ENCODE measurements around the gene BCL7C. TPM values are rescaled to one million over a fixed set of nuclear protein-coding genes. Genes with fewer than 3 reads are reported as not detected.

BCL7C gene
- total and polyA plus RNA-seq, 12 donors = 24.2 to 68.8 (median 27.5) TPM

DNA sequence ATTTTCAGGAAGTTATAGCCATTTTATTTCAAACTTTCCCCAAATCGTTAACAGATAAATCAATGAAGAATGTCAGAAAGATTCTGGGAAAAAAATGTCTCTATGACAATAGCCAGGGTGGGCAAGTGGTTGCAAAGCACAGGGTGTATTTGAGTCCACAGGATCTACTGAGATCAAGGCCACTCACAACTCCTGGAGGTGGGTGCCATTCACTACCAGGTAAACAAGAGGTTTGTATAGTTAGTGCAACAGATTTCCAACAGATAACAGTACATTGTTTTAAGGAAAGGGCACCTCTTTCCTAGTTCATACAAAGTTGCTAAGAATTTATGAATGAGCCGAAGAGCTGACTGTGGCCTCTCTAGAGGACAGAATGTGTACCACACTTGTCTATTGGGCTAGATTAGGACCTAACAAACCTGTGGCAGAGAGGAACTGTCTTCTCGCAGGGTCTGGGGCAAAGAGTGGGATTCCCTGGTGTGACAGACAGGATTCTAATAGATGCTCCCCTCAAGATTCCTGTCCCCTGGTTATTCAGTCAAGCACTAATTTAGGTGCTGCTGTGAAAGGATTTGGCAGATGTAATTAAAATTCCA is 54.9 kb downstream of the BCL7C start:
- intact Hi-C loops (cut with DNase I) = no loop called here
- 67 to 75% methylated on average over 3 of the region's 3 CpGs for WGBS, 2 donors
- no peaks in the 10 kb centered on the region for H3K9me3 ChIP-seq
- H3K4me3 ChIP-seq = no peak overlapping the region
- peaks cover 0 to 6% (median 0%) of the 10 kb centered on the region in 9 donors for H3K36me3 ChIP-seq
- ATAC-seq (no peak), DNase-seq (no peak)
- H3K4me1 ChIP-seq = peaks cover 0 to 5% (median 0%) of the 10 kb centered on the region in 9 donors
- TF ChIP-seq, protein P1, sequence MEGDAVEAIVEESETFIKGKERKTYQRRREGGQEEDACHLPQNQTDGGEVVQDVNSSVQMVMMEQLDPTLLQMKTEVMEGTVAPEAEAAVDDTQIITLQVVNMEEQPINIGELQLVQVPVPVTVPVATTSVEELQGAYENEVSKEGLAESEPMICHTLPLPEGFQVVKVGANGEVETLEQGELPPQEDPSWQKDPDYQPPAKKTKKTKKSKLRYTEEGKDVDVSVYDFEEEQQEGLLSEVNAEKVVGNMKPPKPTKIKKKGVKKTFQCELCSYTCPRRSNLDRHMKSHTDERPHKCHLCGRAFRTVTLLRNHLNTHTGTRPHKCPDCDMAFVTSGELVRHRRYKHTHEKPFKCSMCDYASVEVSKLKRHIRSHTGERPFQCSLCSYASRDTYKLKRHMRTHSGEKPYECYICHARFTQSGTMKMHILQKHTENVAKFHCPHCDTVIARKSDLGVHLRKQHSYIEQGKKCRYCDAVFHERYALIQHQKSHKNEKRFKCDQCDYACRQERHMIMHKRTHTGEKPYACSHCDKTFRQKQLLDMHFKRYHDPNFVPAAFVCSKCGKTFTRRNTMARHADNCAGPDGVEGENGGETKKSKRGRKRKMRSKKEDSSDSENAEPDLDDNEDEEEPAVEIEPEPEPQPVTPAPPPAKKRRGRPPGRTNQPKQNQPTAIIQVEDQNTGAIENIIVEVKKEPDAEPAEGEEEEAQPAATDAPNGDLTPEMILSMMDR (IDR thresholded peaks at IDR 0.05) = no peak
- no peaks in the 10 kb centered on the region for H3K27me3 ChIP-seq
- H3K27ac ChIP-seq = no peak overlapping the region

DNA sequence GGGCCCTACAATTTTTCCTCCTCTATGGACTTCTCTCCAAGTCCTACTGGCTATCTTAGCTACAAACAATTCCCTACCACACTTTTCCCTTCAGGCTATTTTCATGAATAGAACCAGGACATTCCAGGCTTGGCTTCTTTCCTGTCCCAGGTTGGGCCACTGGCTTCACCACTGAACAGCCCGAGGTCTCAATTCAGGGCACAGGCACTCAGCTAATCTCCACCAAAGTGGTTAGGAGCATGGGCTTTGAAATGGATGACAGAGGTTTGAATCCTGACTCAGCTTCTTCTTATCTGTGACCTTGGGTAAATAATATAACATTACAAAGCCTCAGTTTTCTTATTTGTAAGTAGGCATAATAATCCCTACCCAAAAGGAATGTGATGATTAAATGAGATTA is 56.0 kb downstream of the BCL7C start:
- Histone ChIP-seq H3K27me3 (no peaks in the 10 kb centered on the region), H3K27ac (no peak overlapping the region), H3K9me3 (no peaks in the 10 kb centered on the region), H3K4me3 (no peak overlapping the region), H3K4me1 (peaks cover 0 to 5% (median 0%) of the 10 kb centered on the region in 9 donors), H3K36me3 (peaks cover 0 to 12% (median 0%) of the 10 kb centered on the region in 9 donors)
- TF ChIP-seq, protein P1 (IDR thresholded peaks at IDR 0.05) = no peak
- intact Hi-C loops (cut with DNase I) = no loop called here
- DNase-seq (no peak), ATAC-seq (no peak)
- 52 to 66% methylated on average over 1 of the region's 1 CpG for WGBS, 2 donors

Small RNA genes within 50 kb of the gene (microRNA-seq; reads per million reads assigned to microRNA genes)
- gene MIR4519 (0 to 1.0 reads per million in 2 donors), gene MIR762 (0 reads per million in 2 donors)

Other genes starting within 250 kb of the BCL7C start
- 10 to 100 TPM in 9 of 10 donors, 1 to 10 TPM in 1; 9.9 to 23.9 (median 16.7) TPM for gene PRR14, start 243.1 kb downstream of the BCL7C start, total RNA-seq
- 10 to 100 TPM; 26.8 to 58.1 TPM for gene PRR14, start 243.1 kb downstream of the BCL7C start, polyA plus RNA-seq
- 10 to 100 TPM; 24.6 to 38.5 (median 27.5) TPM for gene FBRS, start 235.6 kb downstream of the BCL7C start, total RNA-seq
- gene FBRS, start 235.6 kb downstream of the BCL7C start, polyA plus RNA-seq = 10 to 100 TPM; 30.5 to 40.2 TPM
- gene SRCAP, start 194.9 kb downstream of the BCL7C start, total RNA-seq = 10 to 100 TPM; 40.1 to 60.6 (median 46.7) TPM
- gene SRCAP, start 194.9 kb downstream of the BCL7C start, polyA plus RNA-seq = 10 to 100 TPM in 1 of 2 donors, 1 to 10 TPM in 1; 2.6 to 26.3 TPM
- 10 to 100 TPM; 12.1 to 21.3 (median 15.0) TPM for gene PHKG2, start 145.7 kb downstream of the BCL7C start, total RNA-seq
- gene PHKG2, start 145.7 kb downstream of the BCL7C start, polyA plus RNA-seq = 10 to 100 TPM; 29.1 to 40.7 TPM
- gene CFAP119, start 132.0 kb downstream of the BCL7C start, total RNA-seq = 1 to 10 TPM in 5 of 10 donors, under 1 TPM in 5; 0.44 to 2.2 (median 0.90) TPM
- gene CFAP119, start 132.0 kb downstream of the BCL7C start, polyA plus RNA-seq = 1 to 10 TPM; 1.9 to 2.3 TPM
- 10 to 100 TPM; 33.0 to 69.9 (median 42.6) TPM for gene RNF40, start 131.8 kb downstream of the BCL7C start, total RNA-seq
- 10 to 100 TPM; 40.2 to 50.2 TPM for gene RNF40, start 131.8 kb downstream of the BCL7C start, polyA plus RNA-seq
- 10 to 100 TPM; 20.3 to 35.5 (median 27.6) TPM for gene ZNF629, start 106.9 kb downstream of the BCL7C start, total RNA-seq
- 10 to 100 TPM in 1 of 2 donors, 1 to 10 TPM in 1; 7.3 to 15.4 TPM for gene ZNF629, start 106.9 kb downstream of the BCL7C start, polyA plus RNA-seq
- gene CTF1, start 2.5 kb upstream of the BCL7C start, total RNA-seq = 10 to 100 TPM in 9 of 10 donors, 1 to 10 TPM in 1; 8.6 to 28.2 (median 19.9) TPM
- 10 to 100 TPM in 1 of 2 donors, 1 to 10 TPM in 1; 6.5 to 10.4 TPM for gene CTF1, start 2.5 kb upstream of the BCL7C start, polyA plus RNA-seq
- gene FBXL19, start 29.5 kb upstream of the BCL7C start, total RNA-seq = 1 to 10 TPM; 4.1 to 8.7 (median 5.8) TPM
- gene FBXL19, start 29.5 kb upstream of the BCL7C start, polyA plus RNA-seq = 10 to 100 TPM in 1 of 2 donors, 1 to 10 TPM in 1; 5.4 to 14.1 TPM
- gene ORAI3, start 55.0 kb upstream of the BCL7C start, total RNA-seq = 10 to 100 TPM in 8 of 10 donors, 1 to 10 TPM in 2; 7.8 to 19.8 (median 11.4) TPM
- 10 to 100 TPM; 10.1 to 15.4 TPM for gene ORAI3, start 55.0 kb upstream of the BCL7C start, polyA plus RNA-seq
- gene SETD1A, start 63.7 kb upstream of the BCL7C start, total RNA-seq = 10 to 100 TPM in 2 of 10 donors, 1 to 10 TPM in 8; 7.5 to 11.4 (median 9.2) TPM
- 10 to 100 TPM in 1 of 2 donors, 1 to 10 TPM in 1; 5.8 to 11.2 TPM for gene SETD1A, start 63.7 kb upstream of the BCL7C start, polyA plus RNA-seq
- gene HSD3B7, start 91.1 kb upstream of the BCL7C start, total RNA-seq = 10 to 100 TPM in 1 of 10 donors, 1 to 10 TPM in 9; 3.3 to 13.3 (median 5.3) TPM
- gene HSD3B7, start 91.1 kb upstream of the BCL7C start, polyA plus RNA-seq = 10 to 100 TPM in 1 of 2 donors, 1 to 10 TPM in 1; 6.8 to 12.2 TPM
- 1 to 10 TPM in 6 of 10 donors, under 1 TPM in 4; 0.20 to 2.3 (median 1.1) TPM for gene STX1B, start 116.6 kb upstream of the BCL7C start, total RNA-seq
- gene STX1B, start 116.6 kb upstream of the BCL7C start, polyA plus RNA-seq = under 1 TPM; 0.07 to 0.29 TPM
- 10 to 100 TPM; 31.8 to 53.8 (median 38.6) TPM for gene STX4, start 139.5 kb upstream of the BCL7C start, total RNA-seq
- 10 to 100 TPM; 76.9 to 89.2 TPM for gene STX4, start 139.5 kb upstream of the BCL7C start, polyA plus RNA-seq
- gene ZNF668, start 180.2 kb upstream of the BCL7C start, total RNA-seq = 1 to 10 TPM; 3.6 to 8.2 (median 4.5) TPM
- gene ZNF668, start 180.2 kb upstream of the BCL7C start, polyA plus RNA-seq = 1 to 10 TPM; 7.2 to 7.6 TPM
- 10 to 100 TPM in 3 of 10 donors, 1 to 10 TPM in 7; 7.5 to 12.0 (median 8.7) TPM for gene ZNF646, start 180.3 kb upstream of the BCL7C start, total RNA-seq
- 1 to 10 TPM; 2.7 to 7.6 TPM for gene ZNF646, start 180.3 kb upstream of the BCL7C start, polyA plus RNA-seq
- gene PRSS53, start 194.9 kb upstream of the BCL7C start, total RNA-seq = 1 to 10 TPM in 1 of 10 donors, under 1 TPM in 9; 0.21 to 1.4 (median 0.50) TPM
- 1 to 10 TPM in 1 of 2 donors, under 1 TPM in 1; 0.46 to 2.9 TPM for gene PRSS53, start 194.9 kb upstream of the BCL7C start, polyA plus RNA-seq
- gene VKORC1, start 200.7 kb upstream of the BCL7C start, total RNA-seq = 10 to 100 TPM; 27.0 to 68.1 (median 31.8) TPM
- 100 to 1,000 TPM in 1 of 2 donors, 10 to 100 TPM in 1; 46.2 to 139 TPM for gene VKORC1, start 200.7 kb upstream of the BCL7C start, polyA plus RNA-seq
- 10 to 100 TPM; 62.8 to 90.9 (median 74.7) TPM for gene BCKDK, start 214.3 kb upstream of the BCL7C start, total RNA-seq
- 10 to 100 TPM; 26.1 to 57.2 TPM for gene BCKDK, start 214.3 kb upstream of the BCL7C start, polyA plus RNA-seq
- gene KAT8, start 223.6 kb upstream of the BCL7C start, total RNA-seq = 10 to 100 TPM; 51.9 to 79.9 (median 66.0) TPM
- 100 to 1,000 TPM in 1 of 2 donors, 10 to 100 TPM in 1; 56.3 to 107 TPM for gene KAT8, start 223.6 kb upstream of the BCL7C start, polyA plus RNA-seq
- under 1 TPM in 4 of 10 donors, not detected in 6; 0.15 to 0.57 (median 0.25) TPM for gene PRSS8, start 241.7 kb upstream of the BCL7C start, total RNA-seq
- under 1 TPM in 1 of 2 donors, not detected in 1; 0.09 TPM for gene PRSS8, start 241.7 kb upstream of the BCL7C start, polyA plus RNA-seq